Activated CD4-positive, alpha-beta memory T cell treated with anti-CD3 and anti-CD28 coated beads, Interleukin-2, amount 10 ng/mL, durations not matched to agents 7 days and 5 days (primary cell): ENCODE measurements around the gene MEX3D. TPM values are rescaled to one million over a fixed set of nuclear protein-coding genes. Genes with fewer than 3 reads are reported as not detected.
"Not testable (repeated sequence)": the region's sequence is repeated elsewhere in the genome, so short reads cannot be mapped to it uniquely, and the experiment has no call there.

Experiments used
- CTCF ChIA-PET: fragments of 350-600 bp; sonication (Branson Sonifier 250); formaldehyde crosslinking; loops from one replicate; lab custom pipeline; 2021; ENCODE audit warnings: antibody characterized with exemption, inconsistent platforms; lab: Charles Lee
- POLR2A ChIA-PET: fragments of 350-600 bp; sonication (Branson Sonifier 250); formaldehyde crosslinking; loops from one replicate; lab custom pipeline; 2021; ENCODE audit warnings: antibody characterized with exemption; lab: Charles Lee
- DNase-seq: peaks from one replicate; pipeline ENCODE4 v3.0.0-alpha.2; 2020
- H3K27ac Mint-ChIP-seq: one replicate; pipeline ENCODE4 v1.8.0; 2021; ENCODE audit warnings: mild to moderate bottlenecking, mixed read lengths
- H3K27me3 Mint-ChIP-seq: one replicate; pipeline ENCODE4 v1.8.0; 2021; ENCODE audit warnings: mixed read lengths
- H3K36me3 Mint-ChIP-seq: one replicate; pipeline ENCODE4 v1.8.0; 2021; ENCODE audit warnings: low read depth, mixed read lengths
- H3K4me1 Mint-ChIP-seq: one replicate; pipeline ENCODE4 v1.8.0; 2021; ENCODE audit warnings: mixed read lengths
- H3K4me3 Mint-ChIP-seq: one replicate; pipeline ENCODE4 v1.8.0; 2021; ENCODE audit warnings: mild to moderate bottlenecking, mixed read lengths
- H3K9me3 Mint-ChIP-seq: one replicate; pipeline ENCODE4 v1.8.0; 2021; ENCODE audit warnings: mixed read lengths
- total RNA-seq, 2 experiments: library from RNA; stranded (reverse); gene quantifications; one replicate each; pipeline ENCODE4 v1.2.3, GENCODE V29; 2021

Gene MEX3D
- total RNA-seq, 2 experiments from 2014 or later = 7.6 to 8.4 TPM

GRCh38 chr19:1524972-1525325 lies 43.2 kb downstream of the MEX3D start:
- CTCF ChIA-PET = no interaction called here
- H3K9me3 Mint-ChIP-seq = no peaks in the 10 kb centered on the region
- H3K4me1 Mint-ChIP-seq = peaks cover 4% of the 10 kb centered on the region
- H3K27me3 Mint-ChIP-seq = peaks cover 27% of the 10 kb centered on the region
- peaks cover 3% of the 10 kb centered on the region for H3K36me3 Mint-ChIP-seq
- no peak overlapping the region for H3K27ac Mint-ChIP-seq
- no peak overlapping the region for H3K4me3 Mint-ChIP-seq
- POLR2A ChIA-PET = no interaction called here
- DNase-seq = no peak

GRCh38 chr19:1524287-1524971 lies 43.7 kb downstream of the MEX3D start:
- no peaks in the 10 kb centered on the region for H3K9me3 Mint-ChIP-seq
- H3K4me1 Mint-ChIP-seq = peaks cover 4% of the 10 kb centered on the region
- H3K36me3 Mint-ChIP-seq = peaks cover 3% of the 10 kb centered on the region
- H3K27me3 Mint-ChIP-seq = peaks cover 27% of the 10 kb centered on the region
- ChIA-PET CTCF (no interaction called here), POLR2A (no interaction called here)
- H3K4me3 Mint-ChIP-seq = no peak overlapping the region
- no peak for DNase-seq
- H3K27ac Mint-ChIP-seq = no peak overlapping the region

- Mint-ChIP-seq H3K27me3 (peaks cover 27% of the 10 kb centered on the region), H3K27ac (no peak within 1 kb of the TSS), H3K4me3 (no peak within 1 kb of the TSS), H3K36me3 (peaks cover 3% of the 10 kb centered on the region), H3K9me3 (no peaks in the 10 kb centered on the region), H3K4me1 (peaks cover 4% of the 10 kb centered on the region)
- CTCF ChIA-PET = no interaction called here
- no peak for DNase-seq
- POLR2A ChIA-PET = no interaction called here
Observed at GRCh38 chr19:1523412-1524286, 44.5 kb downstream of the MEX3D start, which contains the start of gene PLK5. Gene PLK5, plus strand, starts transcription at chr19:1524077. Its CDS starts 2,920 bp downstream, at chr19:1526997.

DNA sequence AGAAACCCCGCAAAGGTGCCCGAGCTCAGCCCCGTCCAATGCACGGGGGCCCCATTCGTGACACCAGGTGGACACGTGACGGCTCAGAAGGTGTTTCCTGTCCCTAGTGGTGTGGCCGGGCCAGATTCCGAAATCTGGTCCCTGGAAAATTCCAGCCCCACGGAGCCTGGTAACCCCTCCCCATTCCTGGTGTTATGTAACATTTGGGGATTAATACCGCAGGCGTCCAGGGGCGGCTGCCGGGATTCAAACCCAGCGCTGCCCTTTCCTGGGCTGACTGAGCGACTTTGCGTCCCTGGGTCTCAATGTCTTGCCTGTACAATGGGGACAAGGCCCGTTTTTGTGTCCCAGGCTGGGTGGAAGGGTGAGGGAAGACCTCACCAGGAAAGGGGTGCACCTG lies 45.3 kb downstream of the MEX3D start:
- ChIA-PET POLR2A (no interaction called here), CTCF (no interaction called here)

GRCh38 chr19:1522061-1522460 lies 46.1 kb downstream of the MEX3D start:
- H3K27me3 Mint-ChIP-seq = peaks cover 27% of the 10 kb centered on the region
- no peaks in the 10 kb centered on the region for H3K9me3 Mint-ChIP-seq
- ChIA-PET POLR2A (no interaction called here), CTCF (interaction anchor here (0.7 kb wide), 1 partner anchor 1939 kb away, joined by 3 read pairs; no protein-coding TSS in a partner anchor)
- H3K27ac Mint-ChIP-seq = no peak overlapping the region
- peaks cover 3% of the 10 kb centered on the region for H3K36me3 Mint-ChIP-seq
- peaks cover 4% of the 10 kb centered on the region for H3K4me1 Mint-ChIP-seq
- no peak for DNase-seq
- no peak overlapping the region for H3K4me3 Mint-ChIP-seq

More for the DNA sequence above, 45.3 kb downstream of the MEX3D start:
- Mint-ChIP-seq H3K36me3 (peaks cover 3% of the 10 kb centered on the region), H3K27me3 (peaks cover 27% of the 10 kb centered on the region), H3K9me3 (no peaks in the 10 kb centered on the region), H3K4me1 (peaks cover 4% of the 10 kb centered on the region), H3K27ac (no peak overlapping the region), H3K4me3 (no peak overlapping the region)
- no peak for DNase-seq

GRCh38 chr19:1521636-1522035 lies 46.5 kb downstream of the MEX3D start:
- CTCF ChIA-PET = no interaction called here
- H3K9me3 Mint-ChIP-seq = no peaks in the 10 kb centered on the region
- H3K4me3 Mint-ChIP-seq = no peak overlapping the region
- no peak overlapping the region for H3K27ac Mint-ChIP-seq
- H3K36me3 Mint-ChIP-seq = peaks cover 3% of the 10 kb centered on the region
- H3K27me3 Mint-ChIP-seq = peaks cover 27% of the 10 kb centered on the region
- POLR2A ChIA-PET = no interaction called here
- DNase-seq = no peak
- H3K4me1 Mint-ChIP-seq = peaks cover 4% of the 10 kb centered on the region

- Mint-ChIP-seq H3K36me3 (peaks cover 3% of the 10 kb centered on the region), H3K27ac (no peak overlapping the region), H3K4me3 (no peak overlapping the region), H3K27me3 (peaks cover 20% of the 10 kb centered on the region), H3K9me3 (no peaks in the 10 kb centered on the region), H3K4me1 (peaks cover 4% of the 10 kb centered on the region)
- ChIA-PET POLR2A (no interaction called here), CTCF (no interaction called here)
- no peak for DNase-seq
Observed at GRCh38 chr19:1520203-1520780, 47.8 kb downstream of the MEX3D start.

GRCh38 chr19:1519802-1520201 lies 48.3 kb downstream of the MEX3D start:
- H3K36me3 Mint-ChIP-seq, H3K9me3 Mint-ChIP-seq, CTCF ChIA-PET, H3K4me1 Mint-ChIP-seq, POLR2A ChIA-PET, H3K4me3 Mint-ChIP-seq, H3K27ac Mint-ChIP-seq, DNase-seq: not testable (repeated sequence)
- peaks cover 16% of the 10 kb centered on the region for H3K27me3 Mint-ChIP-seq

DNA sequence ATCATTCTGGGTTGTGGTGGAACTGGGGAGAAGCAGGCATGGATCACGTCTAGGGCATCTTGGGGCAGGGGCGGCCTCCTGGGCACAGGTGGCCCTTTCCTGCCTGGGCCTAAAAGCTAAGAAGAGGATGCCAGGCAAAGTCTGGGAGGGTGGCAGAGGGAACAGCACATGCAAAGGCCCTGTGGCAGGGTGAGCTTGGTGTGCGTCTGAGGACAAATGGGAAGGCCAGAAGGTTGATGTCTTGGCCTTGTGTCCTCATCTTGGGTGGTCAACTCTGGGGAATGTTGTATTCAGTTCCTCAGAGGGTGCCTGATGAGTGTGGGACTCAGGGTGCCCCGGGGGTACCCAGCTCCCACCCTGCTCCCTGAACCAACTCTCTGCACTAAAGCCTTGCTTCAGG lies 49.7 kb downstream of the MEX3D start:
- peaks cover 2% of the 10 kb centered on the region for H3K4me1 Mint-ChIP-seq
- POLR2A ChIA-PET = no interaction called here
- peaks cover 10% of the 10 kb centered on the region for H3K27me3 Mint-ChIP-seq
- no peak for DNase-seq
- CTCF ChIA-PET = interaction anchor here (1.6 kb wide), 1 partner anchor 28 kb away, joined by 5 read pairs; no protein-coding TSS in a partner anchor
- H3K4me3 Mint-ChIP-seq = no peak overlapping the region
- no peak overlapping the region for H3K27ac Mint-ChIP-seq
- no peaks in the 10 kb centered on the region for H3K36me3 Mint-ChIP-seq
- H3K9me3 Mint-ChIP-seq = no peaks in the 10 kb centered on the region

- Mint-ChIP-seq H3K4me3 (no peak overlapping the region), H3K9me3 (no peaks in the 10 kb centered on the region), H3K4me1 (peaks cover 9% of the 10 kb centered on the region), H3K36me3 (no peaks in the 10 kb centered on the region), H3K27me3 (no peaks in the 10 kb centered on the region), H3K27ac (no peak overlapping the region)
- ChIA-PET POLR2A (no interaction called here), CTCF (no interaction called here)
- DNase-seq = no peak
Observed at GRCh38 chr19:1516395-1516753, 51.8 kb downstream of the MEX3D start.

- H3K4me1 Mint-ChIP-seq = peaks cover 11% of the 10 kb centered on the region
Observed at GRCh38 chr19:1514986-1515721, 53.0 kb downstream of the MEX3D start.

DNA sequence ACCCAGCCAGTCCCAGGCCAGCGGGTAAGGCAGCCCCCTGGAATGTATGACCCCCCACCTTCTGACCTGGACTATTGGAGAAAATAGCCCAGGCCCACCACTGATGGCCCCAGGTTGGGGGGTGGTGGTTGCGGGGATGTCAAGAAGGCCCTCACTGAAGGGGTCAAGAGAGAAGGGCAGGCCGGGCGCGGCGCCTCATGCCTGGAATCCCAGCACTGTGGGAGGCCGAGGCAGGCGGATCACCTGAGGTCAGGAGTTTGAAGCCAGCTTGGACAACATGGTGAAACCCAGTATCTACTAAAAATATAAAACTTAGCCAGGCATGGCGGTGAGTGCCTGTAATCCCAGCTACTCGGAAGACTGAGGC lies 53.8 kb downstream of the MEX3D start:
- Mint-ChIP-seq H3K4me1 (peaks cover 13% of the 10 kb centered on the region), H3K9me3 (no peaks in the 10 kb centered on the region), H3K36me3 (no peaks in the 10 kb centered on the region), H3K4me3 (peak overlapping the region; percentile 30), H3K27me3 (peaks cover 10% of the 10 kb centered on the region), H3K27ac (no peak overlapping the region)
- no peak for DNase-seq
- ChIA-PET POLR2A (interaction anchor here (0.9 kb wide), 1 partner anchor 77 kb away, joined by 3 read pairs; no protein-coding TSS in a partner anchor), CTCF (interaction anchor here (0.8 to 1.0 kb wide), 3 partner anchors 23 to 28 kb away, joined by 3 to 5 read pairs (median 3); partner anchors contain the start of gene REEP6)

More at GRCh38 chr19:1514986-1515721, 53.0 kb downstream of the MEX3D start:
- ChIA-PET CTCF (interaction anchor here (0.6 to 1.0 kb wide), 4 partner anchors 24 to 268 kb away, joined by 3 to 5 read pairs (median 3); partner anchors contain the start of gene REEP6), POLR2A (interaction anchor here (0.9 kb wide), 1 partner anchor 77 kb away, joined by 3 read pairs; no protein-coding TSS in a partner anchor)
- Mint-ChIP-seq H3K27ac (no peak overlapping the region), H3K27me3 (peaks cover 6% of the 10 kb centered on the region), H3K4me3 (no peak overlapping the region), H3K9me3 (no peaks in the 10 kb centered on the region), H3K36me3 (no peaks in the 10 kb centered on the region)
- no peak for DNase-seq
